Naive thymus-derived CD4-positive, alpha-beta T cell (primary cell): ENCODE measurements around the gene ADAM12. TPM values are rescaled to one million over a fixed set of nuclear protein-coding genes. Genes with fewer than 3 reads are reported as not detected.

Experiments
- ATAC-seq: fragments of 150-1000 bp; cut with Tn5 transposase; 2 replicates; pipeline ENCODE4 v1.10.0; 2021; ENCODE audit warnings: mild to moderate bottlenecking, moderate library complexity
- CTCF ChIA-PET: fragments of 350-600 bp; sonication (Branson Sonifier 250); formaldehyde crosslinking; loops from one replicate; lab custom pipeline; 2021; ENCODE audit warnings: antibody characterized with exemption; lab: Charles Lee
- POLR2A ChIA-PET: fragments of 350-600 bp; sonication (Branson Sonifier 250); formaldehyde crosslinking; loops from one replicate; lab custom pipeline; 2021; ENCODE audit warnings: antibody characterized with exemption, inconsistent platforms; lab: Charles Lee
- DNase-seq, 9 donors: peaks; one replicate each; pipeline versions ENCODE4 v3.0.0 to v3.0.0-alpha.2; 2020 to 2022; ENCODE audit warnings: mixed read lengths in 1 of 9
- H3K27ac ChIP-seq: one replicate; pipeline ENCODE4 v1.7.0; 2013; ENCODE audit warnings: mild to moderate bottlenecking, low read depth, low read length, moderate library complexity
- H3K27me3 ChIP-seq, 2 donors: one replicate each; pipeline ENCODE4 v1.7.0; 2013; ENCODE audit warnings: low read length in 2 of 2, mild to moderate bottlenecking in 2 of 2, moderate library complexity in 2 of 2; ENCODE audit not compliant: control insufficient read depth in 2 of 2, insufficient read depth in 2 of 2
- H3K36me3 ChIP-seq, 3 experiments: 1 replicate in 2 of 3; 2 replicates in 1 of 3; pipeline ENCODE4 v1.7.0; 2013; ENCODE audit warnings: low read length in 3 of 3, mild to moderate bottlenecking in 3 of 3, moderate library complexity in 1 of 3; ENCODE audit not compliant: insufficient read depth in 3 of 3, control insufficient read depth in 2 of 3
- H3K4me1 ChIP-seq, 2 donors: one replicate each; pipeline ENCODE4 v1.7.0; 2013; ENCODE audit warnings: low read length in 2 of 2, mild to moderate bottlenecking in 2 of 2, moderate library complexity in 1 of 2; ENCODE audit not compliant: control insufficient read depth in 2 of 2, insufficient read depth in 2 of 2
- H3K4me3 ChIP-seq: 2 replicates; pipeline ENCODE4 v1.7.0; 2013; ENCODE audit warnings: mild to moderate bottlenecking, low read length
- H3K9me3 ChIP-seq, 3 experiments: 1 replicate in 2 of 3; 2 replicates in 1 of 3; pipeline ENCODE4 v1.7.0; 2013; ENCODE audit warnings: low read length in 3 of 3; ENCODE audit not compliant: control insufficient read depth in 2 of 3
- H3K27ac Mint-ChIP-seq, 9 donors: one replicate each; pipeline ENCODE4 v1.8.0; 2020 to 2022; ENCODE audit warnings: mixed read lengths in 9 of 9, mild to moderate bottlenecking in 8 of 9, moderate library complexity in 5 of 9, inconsistent platforms in 2 of 9
- H3K27me3 Mint-ChIP-seq, 5 donors: one replicate each; pipeline ENCODE4 v1.8.0; 2021 to 2022; ENCODE audit warnings: mixed read lengths in 5 of 5, mild to moderate bottlenecking in 1 of 5
- H3K36me3 Mint-ChIP-seq, 5 donors: one replicate each; pipeline ENCODE4 v1.8.0; 2020 to 2022; ENCODE audit warnings: mixed read lengths in 5 of 5, mild to moderate bottlenecking in 3 of 5, inconsistent platforms in 1 of 5
- H3K4me1 Mint-ChIP-seq, 7 donors: one replicate each; pipeline ENCODE4 v1.8.0; 2020 to 2022; ENCODE audit warnings: mixed read lengths in 7 of 7, mild to moderate bottlenecking in 3 of 7, inconsistent platforms in 1 of 7
- H3K4me3 Mint-ChIP-seq, 10 donors: one replicate each; pipeline ENCODE4 v1.8.0; 2020 to 2022; ENCODE audit warnings: mild to moderate bottlenecking in 10 of 10, mixed read lengths in 10 of 10, moderate library complexity in 6 of 10, inconsistent platforms in 2 of 10
- H3K9me3 Mint-ChIP-seq, 11 donors: one replicate each; pipeline ENCODE4 v1.8.0; 2020 to 2022; ENCODE audit warnings: mixed read lengths in 11 of 11, mild to moderate bottlenecking in 4 of 11, inconsistent platforms in 1 of 11, moderate library complexity in 1 of 11
- intact Hi-C, 2 donors: fragments of 100-400 bp; cut with micrococcal nuclease; formaldehyde crosslinking; loops; one replicate each; pipeline ENCODE4 v1.15.1; 2023
- polyA plus RNA-seq, 2 donors: library from polyadenylated mRNA; unstranded; fragments of 300-500 nt; fragmentation: Illumina TruSeq; gene quantifications; one replicate each; pipeline ENCODE4 v1.2.3, GENCODE V29; 2021
- total RNA-seq, 6 experiments: library from RNA in 5 of 6; stranded (reverse) in 5 of 6; gene quantifications; 1 replicate in 5 of 6; 2 replicates in 1 of 6; pipeline ENCODE4 v1.2.3 and lab custom pipeline; 2021 to 2026

The ADAM12 gene
- total and polyA plus RNA-seq, 7 experiments from 2014 or later, result 0.58 to 1.0 TPM; not detected in 5

GRCh38 chr10:126085806-126086205, 302.5 kb downstream of the ADAM12 start:
- Mint-ChIP-seq H3K27me3 (peaks cover 0 to 19% (median 9%) of the 10 kb centered on the region in 5 donors), H3K36me3 (no peaks in the 10 kb centered on the region), H3K27ac (no peak overlapping the region), H3K9me3 (peaks cover 0 to 2% (median 0%) of the 10 kb centered on the region in 11 donors), H3K4me3 (no peak overlapping the region), H3K4me1 (no peaks in the 10 kb centered on the region)
- no peak for ATAC-seq
- no peaks in the 10 kb centered on the region for H3K36me3 ChIP-seq
- ChIA-PET POLR2A (no interaction called here), CTCF (no interaction called here)
- H3K4me3 ChIP-seq, result no peak overlapping the region
- H3K27ac ChIP-seq, result no peak overlapping the region
- no peaks in the 10 kb centered on the region for H3K9me3 ChIP-seq
- intact Hi-C loops, result no loop called here
- no peaks in the 10 kb centered on the region for H3K4me1 ChIP-seq
- H3K27me3 ChIP-seq, result no peaks in the 10 kb centered on the region
- DNase-seq, result no peak

- Mint-ChIP-seq H3K4me1 (no peaks in the 10 kb centered on the region), H3K9me3 (no peaks in the 10 kb centered on the region), H3K27me3 (peaks cover 0 to 20% (median 17%) of the 10 kb centered on the region in 5 donors), H3K36me3 (no peaks in the 10 kb centered on the region), H3K27ac (no peak overlapping the region), H3K4me3 (no peak overlapping the region)
- intact Hi-C loops, result no loop called here
- POLR2A ChIA-PET, result no interaction called here
- DNase-seq (no peak), ATAC-seq (no peak)
- Histone ChIP-seq H3K4me3 (no peak overlapping the region), H3K9me3 (no peaks in the 10 kb centered on the region), H3K27ac (no peak overlapping the region), H3K36me3 (no peaks in the 10 kb centered on the region), H3K27me3 (no peaks in the 10 kb centered on the region), H3K4me1 (no peaks in the 10 kb centered on the region)
- CTCF ChIA-PET, result no interaction called here
Measured at GRCh38 chr10:126084369-126084768, 303.9 kb downstream of the ADAM12 start.

DNA sequence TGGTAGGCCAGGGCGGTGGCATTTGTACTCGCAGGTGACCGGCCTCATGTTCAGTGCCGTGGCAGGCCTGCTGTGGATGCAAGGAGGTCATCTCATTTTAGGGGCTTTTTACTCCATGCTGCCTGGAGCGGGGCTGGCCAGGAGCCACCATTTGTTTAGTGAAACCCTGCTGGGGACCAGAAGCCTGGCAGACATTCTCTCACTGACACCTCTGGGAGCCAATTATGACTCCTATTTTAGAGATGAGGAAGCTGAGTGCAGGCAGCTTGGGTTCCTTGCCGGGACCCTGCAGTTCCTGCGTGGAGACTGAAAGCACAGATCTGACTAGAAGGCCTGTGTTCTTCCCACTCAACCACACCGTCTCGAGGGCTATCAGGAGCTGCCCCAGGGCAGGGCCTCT, 305.3 kb downstream of the ADAM12 start:
- no peak overlapping the region for H3K27ac ChIP-seq
- H3K27me3 ChIP-seq, result no peaks in the 10 kb centered on the region
- POLR2A ChIA-PET, result no interaction called here
- Mint-ChIP-seq H3K9me3 (peaks cover 0 to 3% (median 0%) of the 10 kb centered on the region in 11 donors), H3K4me1 (no peaks in the 10 kb centered on the region), H3K27me3 (peaks cover 0 to 22% (median 17%) of the 10 kb centered on the region in 5 donors), H3K4me3 (no peak overlapping the region), H3K36me3 (no peaks in the 10 kb centered on the region), H3K27ac (no peak overlapping the region)
- intact Hi-C loops, result no loop called here
- no peak for DNase-seq
- H3K4me1 ChIP-seq, result no peaks in the 10 kb centered on the region
- H3K36me3 ChIP-seq, result no peaks in the 10 kb centered on the region
- no peak overlapping the region for H3K4me3 ChIP-seq
- CTCF ChIA-PET, result no interaction called here
- no peaks in the 10 kb centered on the region for H3K9me3 ChIP-seq
- no peak for ATAC-seq

GRCh38 chr10:126081841-126082466, 306.3 kb downstream of the ADAM12 start:
- ChIA-PET CTCF (no interaction called here), POLR2A (no interaction called here)
- Histone ChIP-seq H3K27ac (no peak overlapping the region), H3K9me3 (no peaks in the 10 kb centered on the region), H3K4me3 (no peak overlapping the region), H3K4me1 (no peaks in the 10 kb centered on the region), H3K27me3 (no peaks in the 10 kb centered on the region), H3K36me3 (no peaks in the 10 kb centered on the region)
- H3K4me3 Mint-ChIP-seq, result no peak overlapping the region
- intact Hi-C loops, result no loop called here
- peaks cover 0 to 21% (median 13%) of the 10 kb centered on the region in 5 donors for H3K27me3 Mint-ChIP-seq
- H3K27ac Mint-ChIP-seq, result no peak overlapping the region
- no peaks in the 10 kb centered on the region for H3K36me3 Mint-ChIP-seq
- peaks cover 0 to 4% (median 0%) of the 10 kb centered on the region in 11 donors for H3K9me3 Mint-ChIP-seq
- no peaks in the 10 kb centered on the region for H3K4me1 Mint-ChIP-seq
- ATAC-seq, result no peak
- DNase-seq, result no peak

GRCh38 chr10:126080879-126081411, 307.3 kb downstream of the ADAM12 start:
- H3K27me3 ChIP-seq, result no peaks in the 10 kb centered on the region
- H3K27me3 Mint-ChIP-seq, result peaks cover 0 to 21% (median 16%) of the 10 kb centered on the region in 5 donors
- no peak overlapping the region for H3K4me3 Mint-ChIP-seq
- ATAC-seq (no peak), DNase-seq (no peak)
- no peaks in the 10 kb centered on the region for H3K4me1 ChIP-seq
- H3K4me1 Mint-ChIP-seq, result no peaks in the 10 kb centered on the region
- ChIA-PET POLR2A (no interaction called here), CTCF (no interaction called here)
- no peak overlapping the region for H3K4me3 ChIP-seq
- H3K9me3 ChIP-seq, result no peaks in the 10 kb centered on the region
- intact Hi-C loops, result no loop called here
- H3K27ac Mint-ChIP-seq, result no peak overlapping the region
- H3K9me3 Mint-ChIP-seq, result peaks cover 0 to 4% (median 0%) of the 10 kb centered on the region in 11 donors
- H3K27ac ChIP-seq, result no peak overlapping the region
- no peaks in the 10 kb centered on the region for H3K36me3 ChIP-seq
- no peaks in the 10 kb centered on the region for H3K36me3 Mint-ChIP-seq

- POLR2A ChIA-PET, result no interaction called here
- H3K36me3 ChIP-seq, result no peaks in the 10 kb centered on the region
- Mint-ChIP-seq H3K9me3 (peaks cover 0 to 4% (median 0%) of the 10 kb centered on the region in 11 donors), H3K36me3 (no peaks in the 10 kb centered on the region), H3K27ac (no peak overlapping the region), H3K4me3 (no peak overlapping the region), H3K4me1 (no peaks in the 10 kb centered on the region), H3K27me3 (peaks cover 0 to 17% (median 13%) of the 10 kb centered on the region in 5 donors)
- ATAC-seq, result no peak
- intact Hi-C loops, result no loop called here
- no peak overlapping the region for H3K27ac ChIP-seq
- DNase-seq, result no peak
- no peaks in the 10 kb centered on the region for H3K4me1 ChIP-seq
- H3K4me3 ChIP-seq, result no peak overlapping the region
- CTCF ChIA-PET, result no interaction called here
- H3K9me3 ChIP-seq, result no peaks in the 10 kb centered on the region
- no peaks in the 10 kb centered on the region for H3K27me3 ChIP-seq
Measured at GRCh38 chr10:126080291-126080825, 307.9 kb downstream of the ADAM12 start.

GRCh38 chr10:126075009-126075408, 313.3 kb downstream of the ADAM12 start:
- Histone ChIP-seq H3K4me1 (no peaks in the 10 kb centered on the region), H3K27me3 (no peaks in the 10 kb centered on the region), H3K4me3 (no peak overlapping the region), H3K36me3 (no peaks in the 10 kb centered on the region), H3K9me3 (no peaks in the 10 kb centered on the region), H3K27ac (no peak overlapping the region)
- H3K9me3 Mint-ChIP-seq, result peaks cover 0 to 5% (median 0%) of the 10 kb centered on the region in 11 donors
- ChIA-PET POLR2A (no interaction called here), CTCF (no interaction called here)
- ATAC-seq (no peak), DNase-seq (no peak)
- H3K4me3 Mint-ChIP-seq, result no peak overlapping the region
- H3K4me1 Mint-ChIP-seq, result no peaks in the 10 kb centered on the region
- intact Hi-C loops, result no loop called here
- H3K27ac Mint-ChIP-seq, result no peak overlapping the region
- peaks cover 0 to 20% (median 8%) of the 10 kb centered on the region in 5 donors for H3K27me3 Mint-ChIP-seq
- H3K36me3 Mint-ChIP-seq, result no peaks in the 10 kb centered on the region
